Fibroblast of lung (primary cell): ENCODE measurements around the gene CFAP77. TPM values are rescaled to one million over a fixed set of nuclear protein-coding genes. Genes with fewer than 3 reads are reported as not detected.

Experiments
- DNase-seq, 2 donors: peaks; one replicate each; pipeline versions ENCODE4 v3.0.0 to v3.0.0-alpha.2; 2010; ENCODE audit warnings: low read depth in 2 of 2
- H2AFZ ChIP-seq: 2 replicates; pipeline ENCODE4 v1.5.1; 2012; ENCODE audit warnings: low read length, control low read depth, inconsistent platforms
- H3K27ac ChIP-seq: 2 replicates; pipeline ENCODE4 v1.5.1; 2011; ENCODE audit warnings: low read length, control low read depth; ENCODE audit not compliant: insufficient read depth
- H3K27me3 ChIP-seq: 2 replicates; pipeline ENCODE4 v1.5.1; 2011; ENCODE audit warnings: mild to moderate bottlenecking, low read length; ENCODE audit not compliant: control insufficient read depth, insufficient read depth
- H3K36me3 ChIP-seq: 2 replicates; pipeline ENCODE4 v1.5.1; 2011; ENCODE audit warnings: low read length; ENCODE audit not compliant: control insufficient read depth, insufficient read depth
- H3K4me1 ChIP-seq: 2 replicates; pipeline ENCODE4 v1.5.1; 2011; ENCODE audit warnings: low read length; ENCODE audit not compliant: control insufficient read depth, insufficient read depth; ENCODE audit errors: extremely low read depth
- H3K4me2 ChIP-seq: 2 replicates; pipeline ENCODE4 v1.5.1; 2011; ENCODE audit warnings: low read length, control low read depth; ENCODE audit not compliant: insufficient read depth; ENCODE audit errors: extremely low read depth
- H3K4me3 ChIP-seq, 4 experiments: fragments of 200-600 bp in 1 of 4; sonication (generic) in 1 of 4; replicated peaks in 1 of 4; 2 replicates each; pipeline ENCODE4 v1.5.1; 2011 to 2016; ENCODE audit warnings: low read length in 4 of 4, low read depth in 3 of 4, mild to moderate bottlenecking in 3 of 4, control low read depth in 2 of 4, inconsistent platforms in 1 of 4, mixed read lengths in 1 of 4; ENCODE audit not compliant: insufficient read depth in 1 of 4; ENCODE audit errors: control extremely low read depth in 1 of 4
- H3K79me2 ChIP-seq: 2 replicates; pipeline ENCODE4 v1.5.1; 2012; ENCODE audit warnings: mild to moderate bottlenecking, low read length, inconsistent platforms; ENCODE audit not compliant: control insufficient read depth, insufficient read depth
- H3K9ac ChIP-seq: 2 replicates; pipeline ENCODE4 v1.5.1; 2011; ENCODE audit warnings: mild to moderate bottlenecking, low read length, control low read depth; ENCODE audit not compliant: insufficient read depth
- H3K9me3 ChIP-seq: 2 replicates; pipeline ENCODE4 v1.5.1; 2012; ENCODE audit warnings: low read depth, low read length; ENCODE audit not compliant: control insufficient read depth, insufficient read depth
- H4K20me1 ChIP-seq: 2 replicates; pipeline ENCODE4 v1.5.1; 2011; ENCODE audit warnings: low read length; ENCODE audit not compliant: control insufficient read depth, insufficient read depth; ENCODE audit errors: extremely low read depth
- EZH2 ChIP-seq: IDR thresholded peaks from 2 replicates; pipeline ENCODE4 v1.5.1; 2012; ENCODE audit warnings: low read length, control low read depth, mild to moderate bottlenecking; ENCODE audit errors: missing control alignments
- polyA plus RNA-seq, 2 donors: library from polyadenylated mRNA; depleted of rRNA in 1 of 2; stranded (reverse) in 1 of 2; unstranded in 1 of 2; fragments of >200 nt; gene quantifications; 2 replicates each; pipeline ENCODE4 v1.2.1, GENCODE V29; 2011 to 2012; ENCODE audit warnings: missing spikeins in 1 of 2
- total RNA-seq: library from RNA; depleted of rRNA; stranded (reverse); fragments of >200 nt; gene quantifications from 2 replicates; pipeline ENCODE4 v1.2.1, GENCODE V29; 2014
- TF ChIP-seq, protein P1 (sequence below), 2 donors: IDR thresholded peaks in 1 of 2; conservative IDR thresholded peaks in 1 of 2; 1 replicate in 1 of 2; 2 replicates in 1 of 2; pipeline ENCODE4 v1.5.1; 2011 to 2012; ENCODE audit warnings: low read length in 2 of 2, control low read depth in 1 of 2, inconsistent platforms in 1 of 2, low read depth in 1 of 2, mild to moderate bottlenecking in 1 of 2

The CFAP77 gene
- total and polyA plus RNA-seq, 2 donors (not counting 1 experiment from before 2014, with no cell fraction given) = not detected

DNA sequence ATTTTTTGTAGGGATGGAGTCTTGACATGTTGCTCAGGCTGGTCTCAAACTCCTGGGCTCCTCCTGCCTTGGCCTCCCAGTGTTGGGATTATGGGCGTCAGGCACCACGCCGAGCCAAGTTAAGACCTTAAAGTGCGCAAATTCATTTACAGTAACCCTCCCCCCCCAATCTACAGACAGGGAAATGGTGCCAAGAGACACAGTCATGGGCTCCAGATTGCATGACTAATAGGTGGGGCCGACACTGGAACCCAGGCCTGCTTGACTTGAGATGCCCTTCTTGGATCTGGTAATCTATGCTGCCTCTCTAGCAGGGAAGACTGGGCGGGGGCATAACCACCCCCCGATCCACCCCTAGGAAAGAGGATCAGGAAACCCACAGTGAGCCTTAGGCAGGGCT lies 22.9 kb upstream of the CFAP77 start:
- no peak overlapping the region for H3K4me3 ChIP-seq
- H3K9me3 ChIP-seq = no peaks in the 10 kb centered on the region
- peaks cover 8% of the 10 kb centered on the region for H3K36me3 ChIP-seq
- no peak overlapping the region for H3K9ac ChIP-seq
- H3K27me3 ChIP-seq = no peaks in the 10 kb centered on the region
- no peak for DNase-seq
- TF ChIP-seq, protein P1, sequence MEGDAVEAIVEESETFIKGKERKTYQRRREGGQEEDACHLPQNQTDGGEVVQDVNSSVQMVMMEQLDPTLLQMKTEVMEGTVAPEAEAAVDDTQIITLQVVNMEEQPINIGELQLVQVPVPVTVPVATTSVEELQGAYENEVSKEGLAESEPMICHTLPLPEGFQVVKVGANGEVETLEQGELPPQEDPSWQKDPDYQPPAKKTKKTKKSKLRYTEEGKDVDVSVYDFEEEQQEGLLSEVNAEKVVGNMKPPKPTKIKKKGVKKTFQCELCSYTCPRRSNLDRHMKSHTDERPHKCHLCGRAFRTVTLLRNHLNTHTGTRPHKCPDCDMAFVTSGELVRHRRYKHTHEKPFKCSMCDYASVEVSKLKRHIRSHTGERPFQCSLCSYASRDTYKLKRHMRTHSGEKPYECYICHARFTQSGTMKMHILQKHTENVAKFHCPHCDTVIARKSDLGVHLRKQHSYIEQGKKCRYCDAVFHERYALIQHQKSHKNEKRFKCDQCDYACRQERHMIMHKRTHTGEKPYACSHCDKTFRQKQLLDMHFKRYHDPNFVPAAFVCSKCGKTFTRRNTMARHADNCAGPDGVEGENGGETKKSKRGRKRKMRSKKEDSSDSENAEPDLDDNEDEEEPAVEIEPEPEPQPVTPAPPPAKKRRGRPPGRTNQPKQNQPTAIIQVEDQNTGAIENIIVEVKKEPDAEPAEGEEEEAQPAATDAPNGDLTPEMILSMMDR (conservative IDR thresholded peaks at IDR 0.05 in 1 of 2, IDR thresholded peaks at IDR 0.05 in 1 of 2; ENCODE audit: low read depth in 1 of 2, low read length in 2 of 2) = no peak
- no peak for TF ChIP-seq EZH2
- no peak overlapping the region for H2AFZ ChIP-seq
- H3K27ac ChIP-seq = no peak overlapping the region
- no peaks in the 10 kb centered on the region for H3K79me2 ChIP-seq
- H4K20me1 ChIP-seq = no peaks in the 10 kb centered on the region
- H3K4me1 ChIP-seq = no peaks in the 10 kb centered on the region
- no peak overlapping the region for H3K4me2 ChIP-seq

GRCh38 chr9:132390966-132391365 lies 19.0 kb upstream of the CFAP77 start:
- Histone ChIP-seq H3K9ac (no peak overlapping the region), H3K27me3 (no peaks in the 10 kb centered on the region), H3K9me3 (no peaks in the 10 kb centered on the region), H3K4me2 (no peak overlapping the region), H3K4me3 (no peak overlapping the region), H3K79me2 (no peaks in the 10 kb centered on the region), H2AFZ (no peak overlapping the region), H3K4me1 (no peaks in the 10 kb centered on the region), H3K36me3 (peaks cover 10% of the 10 kb centered on the region), H3K27ac (no peak overlapping the region), H4K20me1 (no peaks in the 10 kb centered on the region)
- DNase-seq = no peak
- no peak for TF ChIP-seq EZH2
- TF ChIP-seq, protein P1 (conservative IDR thresholded peaks at IDR 0.05 in 1 of 2, IDR thresholded peaks at IDR 0.05 in 1 of 2; ENCODE audit: low read depth in 1 of 2, low read length in 2 of 2) = no peak

DNA sequence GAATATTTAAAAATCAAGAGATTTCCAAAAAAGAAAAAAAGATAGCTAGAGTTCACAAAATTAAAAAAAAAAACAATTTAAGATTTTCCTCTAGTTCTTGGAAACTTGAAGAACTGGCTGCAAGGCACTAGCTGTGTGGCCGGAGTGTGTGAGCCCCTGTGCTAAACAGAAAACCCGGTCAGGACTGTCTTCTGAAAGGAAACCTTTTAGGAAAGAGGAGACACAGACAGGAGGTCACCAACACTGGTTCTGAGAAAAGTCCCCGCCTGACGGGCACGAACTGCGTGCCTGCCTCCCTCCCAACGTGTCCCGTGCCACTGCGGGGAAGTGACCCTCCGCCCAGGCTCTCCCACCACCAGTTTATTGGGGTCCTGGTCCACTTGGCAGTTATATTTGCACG lies 18.6 kb upstream of the CFAP77 start:
- no peak overlapping the region for H3K9ac ChIP-seq
- no peaks in the 10 kb centered on the region for H3K27me3 ChIP-seq
- no peak overlapping the region for H3K4me3 ChIP-seq
- no peaks in the 10 kb centered on the region for H4K20me1 ChIP-seq
- no peak overlapping the region for H3K27ac ChIP-seq
- peaks cover 10% of the 10 kb centered on the region for H3K36me3 ChIP-seq
- no peak for DNase-seq
- H2AFZ ChIP-seq = no peak overlapping the region
- H3K4me1 ChIP-seq = no peaks in the 10 kb centered on the region
- no peaks in the 10 kb centered on the region for H3K79me2 ChIP-seq
- no peak for TF ChIP-seq EZH2
- TF ChIP-seq, protein P1 (conservative IDR thresholded peaks at IDR 0.05 in 1 of 2, IDR thresholded peaks at IDR 0.05 in 1 of 2; ENCODE audit: low read depth in 1 of 2, low read length in 2 of 2) = no peak
- no peaks in the 10 kb centered on the region for H3K9me3 ChIP-seq
- no peak overlapping the region for H3K4me2 ChIP-seq
